Activated gamma-delta T cell (primary cell): ENCODE measurements around the gene CMTM7.
A peak's percentile ranks its signal among the peaks of the same experiment; 100 is the strongest.

Experiments
- DNase-seq: peaks from one replicate; lab custom pipeline; 2025; lab: John Stamatoyannopoulos, UW
- total RNA-seq, 2 donors: gene quantifications; one replicate each; lab custom pipeline; 2026; lab: John Stamatoyannopoulos, UW

CMTM7 gene
- total RNA-seq, result 23.5 to 28.0 reads per million in 2 donors

- DNase-seq, result peak; percentile 54
These were observed at the start of gene CMTM7 for GRCh38 chr3:32391643-32392535. TSS of gene CMTM7 (plus strand) at chr3:32391853. CDS start at chr3:32391907, 54 bp downstream.

- DNase-seq, result no peak
These were observed 44.1 kb upstream of the CMTM7 start for GRCh38 chr3:32347343-32348125.

- no peak for DNase-seq
These were observed 42.5 kb upstream of the CMTM7 start for GRCh38 chr3:32349184-32349583.

- no peak for DNase-seq
These were observed 39.1 kb upstream of the CMTM7 start for GRCh38 chr3:32352563-32352962.

GRCh38 chr3:32353351-32353750, 38.3 kb upstream of the CMTM7 start:
- DNase-seq, result no peak

- no peak for DNase-seq
These were observed 37.3 kb upstream of the CMTM7 start for GRCh38 chr3:32354362-32354778.

GRCh38 chr3:32355751-32356291, 35.8 kb upstream of the CMTM7 start:
- DNase-seq, result no peak

GRCh38 chr3:32359766-32360492, 31.7 kb upstream of the CMTM7 start:
- no peak for DNase-seq

GRCh38 chr3:32360493-32360827, 31.2 kb upstream of the CMTM7 start:
- no peak for DNase-seq

- no peak for DNase-seq
These were observed 24.8 kb upstream of the CMTM7 start for GRCh38 chr3:32366638-32367397.

GRCh38 chr3:32367442-32367841, 24.2 kb upstream of the CMTM7 start:
- no peak for DNase-seq

- DNase-seq, result no peak
These were observed 20.0 kb upstream of the CMTM7 start for GRCh38 chr3:32371461-32372212.

GRCh38 chr3:32372213-32372490, 19.5 kb upstream of the CMTM7 start:
- DNase-seq, result no peak

GRCh38 chr3:32373276-32373675, 18.4 kb upstream of the CMTM7 start:
- no peak for DNase-seq

- DNase-seq, result no peak
These were observed 17.8 kb upstream of the CMTM7 start for GRCh38 chr3:32373844-32374243.

- DNase-seq, result no peak
These were observed 16.7 kb upstream of the CMTM7 start for GRCh38 chr3:32374788-32375595.

GRCh38 chr3:32375596-32375930, 16.1 kb upstream of the CMTM7 start:
- DNase-seq, result no peak

GRCh38 chr3:32376115-32376514, 15.5 kb upstream of the CMTM7 start:
- DNase-seq, result no peak

- no peak for DNase-seq
These were observed 11.7 kb upstream of the CMTM7 start for GRCh38 chr3:32379831-32380500.
